A549 (cell line): Measurements from ENCODE around the gene CDK10.

Experiments used
- BHLHE40 ChIP-seq: IDR thresholded peaks from 2 replicates; pipeline ENCODE4 v1.6.1; 2012; ENCODE audit warnings: low read depth, low read length, inconsistent platforms
- CTCF ChIP-seq: fragments of >200 bp; sonication (Bioruptor Twin); formaldehyde crosslinking; IDR thresholded peaks from 3 replicates; pipeline ENCODE4 v1.5.1; 2016
- E2F6 ChIP-seq: IDR thresholded peaks from 2 replicates; pipeline ENCODE4 v1.6.1; 2012; ENCODE audit warnings: low read depth, borderline replicate concordance
- MAZ ChIP-seq: fragments of 150-350 bp; IDR thresholded peaks from 2 replicates; pipeline ENCODE4 v1.6.1; 2014; ENCODE audit warnings: antibody characterized with exemption, low read depth, low read length, borderline replicate concordance
- REST ChIP-seq: fragments of 200-600 bp; sonication (generic); IDR thresholded peaks from 2 replicates; pipeline ENCODE4 v1.6.1; 2016; ENCODE audit warnings: antibody characterized with exemption, mild to moderate bottlenecking, moderate library complexity

GRCh38 chr16:89685916-89686315 is 573 bp upstream of the CDK10 start:
- TF ChIP-seq CTCF (no peak), BHLHE40 (no peak), REST (no peak), MAZ (no peak), E2F6 (no peak)
